HG02885 (cell line): ENCODE results near the gene CDK5RAP1.
"Not testable (repeated sequence)": the region's sequence is repeated elsewhere in the genome, so short reads cannot be mapped to it uniquely, and the experiment has no call there.

ENCODE experiments used
- ATAC-seq: cut with Tn5 transposase; IDR thresholded peaks from one replicate; pipeline ENCODE4 v1.9.1; 2021; ENCODE audit warnings: mild to moderate bottlenecking; ENCODE audit not compliant: unreplicated experiment, poor library complexity

The CDK5RAP1 gene, protein sequence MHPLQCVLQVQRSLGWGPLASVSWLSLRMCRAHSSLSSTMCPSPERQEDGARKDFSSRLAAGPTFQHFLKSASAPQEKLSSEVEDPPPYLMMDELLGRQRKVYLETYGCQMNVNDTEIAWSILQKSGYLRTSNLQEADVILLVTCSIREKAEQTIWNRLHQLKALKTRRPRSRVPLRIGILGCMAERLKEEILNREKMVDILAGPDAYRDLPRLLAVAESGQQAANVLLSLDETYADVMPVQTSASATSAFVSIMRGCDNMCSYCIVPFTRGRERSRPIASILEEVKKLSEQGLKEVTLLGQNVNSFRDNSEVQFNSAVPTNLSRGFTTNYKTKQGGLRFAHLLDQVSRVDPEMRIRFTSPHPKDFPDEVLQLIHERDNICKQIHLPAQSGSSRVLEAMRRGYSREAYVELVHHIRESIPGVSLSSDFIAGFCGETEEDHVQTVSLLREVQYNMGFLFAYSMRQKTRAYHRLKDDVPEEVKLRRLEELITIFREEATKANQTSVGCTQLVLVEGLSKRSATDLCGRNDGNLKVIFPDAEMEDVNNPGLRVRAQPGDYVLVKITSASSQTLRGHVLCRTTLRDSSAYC

DNA sequence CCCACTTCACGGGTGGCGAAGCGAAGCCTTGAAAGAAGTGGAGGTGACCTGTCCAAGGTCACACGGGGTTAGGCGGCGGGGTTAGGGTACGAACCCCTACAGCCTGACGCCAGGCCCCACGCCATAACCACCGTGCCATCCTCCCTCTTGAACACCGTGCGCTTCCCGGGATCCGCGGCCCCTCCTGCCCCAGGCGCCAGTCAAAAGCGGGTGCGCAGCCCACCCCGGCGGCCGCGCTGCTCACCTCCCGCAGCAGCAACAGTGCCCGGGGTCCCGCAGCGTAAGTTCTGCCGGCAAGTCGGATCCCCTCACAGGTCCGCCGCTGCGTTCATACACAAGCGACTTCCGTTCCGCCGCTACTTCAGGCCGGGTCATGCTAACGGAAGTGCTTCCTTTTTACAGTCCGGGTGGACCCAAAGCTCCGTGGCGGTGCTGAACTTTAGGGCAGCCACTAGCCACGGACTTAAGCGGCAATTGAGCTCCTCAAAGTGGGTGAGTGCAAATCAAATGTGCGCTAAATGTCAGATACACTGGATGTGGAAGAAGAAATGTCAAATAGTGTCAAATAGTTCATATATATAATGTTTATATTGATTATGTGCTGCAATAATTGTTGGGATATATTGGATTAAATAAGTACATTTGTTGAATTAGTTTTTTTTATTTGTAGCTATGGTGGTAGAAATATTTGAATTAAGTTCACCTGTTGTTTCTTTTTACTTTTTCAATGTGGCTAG, at the start of gene CDK5RAP1:
Gene CDK5RAP1, minus strand, starts transcription at position 336 of the 737 bp plus-strand sequence. CDS start 4,455 bp downstream, outside the sequence.
- ATAC-seq, result peak; percentile 91

DNA sequence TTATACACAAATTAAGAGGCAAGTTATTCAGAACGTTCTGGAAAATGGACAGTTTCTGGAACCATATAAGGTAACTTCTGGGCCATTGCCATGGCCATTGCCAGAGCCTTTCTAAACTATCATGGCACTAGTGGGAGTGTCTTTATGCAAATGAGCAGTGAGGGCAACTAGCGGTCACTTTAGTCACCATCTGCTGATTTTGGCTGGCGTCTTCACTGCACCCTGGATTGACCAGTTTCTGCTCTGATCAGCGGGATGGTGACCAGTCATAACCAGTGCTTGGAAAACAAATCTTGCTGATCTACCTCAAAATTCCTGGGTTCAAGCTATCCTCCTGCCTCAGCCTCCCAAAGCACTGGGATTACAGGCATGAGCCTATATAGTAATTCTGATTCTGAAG, 49.5 kb upstream of the CDK5RAP1 start:
- no peak for ATAC-seq

DNA sequence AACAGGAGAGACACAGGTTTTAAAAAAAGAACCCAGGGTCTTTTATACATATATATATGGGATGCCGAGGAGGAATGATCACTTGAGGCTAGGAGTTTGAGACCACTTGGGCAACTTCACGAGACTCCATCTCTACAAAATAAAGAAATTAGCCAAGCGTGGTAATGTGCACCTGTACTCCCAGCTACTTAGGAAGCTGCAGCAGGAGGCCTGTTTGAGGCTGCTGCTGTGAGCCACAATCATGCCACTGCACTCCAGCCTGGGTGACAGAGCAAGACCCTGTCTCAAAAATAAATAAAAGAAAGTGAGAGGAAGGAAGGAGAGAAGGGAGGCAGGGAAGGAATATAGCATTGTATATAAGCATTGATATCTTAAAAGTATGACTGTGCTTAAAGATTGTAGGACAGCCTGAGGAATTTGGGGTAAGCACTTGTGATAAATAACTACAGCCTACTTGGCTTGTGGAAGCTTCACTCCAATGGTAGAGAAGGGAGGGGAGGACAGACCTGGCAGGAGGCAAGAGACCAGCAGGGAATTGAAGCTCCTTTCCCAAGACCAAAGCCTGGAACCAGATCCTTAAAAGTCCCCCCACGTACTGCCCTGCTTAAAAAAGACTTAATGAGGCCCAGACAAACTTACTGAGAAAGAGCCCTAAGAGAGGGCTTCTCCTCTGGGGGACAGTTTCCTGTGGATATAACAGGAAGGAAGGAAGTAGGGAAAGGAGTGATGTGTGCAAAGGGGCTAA, 44.7 kb upstream of the CDK5RAP1 start:
- no peak for ATAC-seq

DNA sequence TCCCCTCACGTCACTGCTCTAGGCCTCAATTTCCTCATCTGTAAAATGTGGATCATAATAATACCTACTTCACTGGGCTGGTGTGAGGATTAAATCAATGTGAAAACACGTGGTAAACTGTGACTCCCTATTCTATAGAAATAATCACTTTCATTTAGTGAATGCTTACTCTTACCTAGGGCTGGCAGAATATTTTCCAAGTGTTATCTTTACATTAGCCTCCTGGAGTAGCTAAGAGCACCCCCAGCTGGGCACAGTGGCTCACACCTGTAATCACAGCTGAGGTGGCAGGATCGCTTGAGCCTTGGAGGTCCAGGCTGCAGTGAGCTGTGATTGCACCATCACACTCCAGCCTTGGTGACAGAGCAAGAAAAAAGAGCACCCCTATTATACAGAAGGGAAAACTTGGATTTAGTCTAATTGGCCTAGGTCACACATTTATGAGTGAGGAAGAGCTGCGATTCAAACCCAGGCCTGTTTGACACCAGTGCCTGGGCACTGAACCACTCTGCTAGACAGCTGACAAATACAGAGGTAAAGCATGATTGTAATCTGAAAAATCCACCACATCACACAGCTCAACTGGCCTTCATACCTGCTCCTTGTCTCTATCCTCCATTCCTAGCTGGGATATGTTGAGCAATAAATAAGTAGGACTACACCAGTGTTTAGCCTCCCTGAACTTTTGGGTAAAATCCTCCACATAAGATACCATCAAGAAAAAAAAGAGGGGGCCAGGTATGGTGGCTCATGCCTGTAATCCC, 43.7 kb upstream of the CDK5RAP1 start:
- no peak for ATAC-seq

GRCh38 chr20:33443512-33444239, 42.4 kb upstream of the CDK5RAP1 start, which contains the start of gene SNTA1:
SNTA1 (minus strand) TSS chr20:33443763; CDS start chr20:33443620, 143 bp downstream.
- ATAC-seq, result peak; percentile 72

- ATAC-seq, result peak; percentile 28
These were observed 41.7 kb upstream of the CDK5RAP1 start for GRCh38 chr20:33443006-33443511.

- ATAC-seq, result no peak
These were observed 41.1 kb upstream of the CDK5RAP1 start for GRCh38 chr20:33442136-33443005.

GRCh38 chr20:33441142-33441955, 40.0 kb upstream of the CDK5RAP1 start:
- no peak for ATAC-seq

- not testable (repeated sequence) for ATAC-seq
These were observed 39.2 kb upstream of the CDK5RAP1 start for GRCh38 chr20:33440562-33440961.

DNA sequence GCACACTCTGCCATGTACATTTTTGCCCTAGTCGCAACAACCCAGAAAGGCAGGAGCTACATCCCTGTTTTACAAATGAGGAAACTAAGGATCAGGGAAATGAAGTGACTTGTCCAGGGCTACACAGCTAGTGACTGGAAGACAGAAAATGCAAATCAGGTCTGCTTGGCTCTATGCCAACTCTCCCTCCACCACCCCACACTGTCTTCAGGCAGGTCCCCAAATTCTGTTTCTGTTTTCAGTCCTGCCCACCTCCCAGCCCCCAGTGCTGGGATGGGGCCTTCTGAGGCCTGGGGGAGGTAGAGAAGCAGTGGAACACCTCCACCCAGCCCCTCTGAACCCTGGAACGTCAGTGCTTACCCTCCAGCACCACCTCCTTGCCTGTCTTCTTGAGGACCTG, 37.2 kb upstream of the CDK5RAP1 start:
- ATAC-seq, result no peak

GRCh38 chr20:33437141-33437911, 36.0 kb upstream of the CDK5RAP1 start:
- ATAC-seq, result no peak

DNA sequence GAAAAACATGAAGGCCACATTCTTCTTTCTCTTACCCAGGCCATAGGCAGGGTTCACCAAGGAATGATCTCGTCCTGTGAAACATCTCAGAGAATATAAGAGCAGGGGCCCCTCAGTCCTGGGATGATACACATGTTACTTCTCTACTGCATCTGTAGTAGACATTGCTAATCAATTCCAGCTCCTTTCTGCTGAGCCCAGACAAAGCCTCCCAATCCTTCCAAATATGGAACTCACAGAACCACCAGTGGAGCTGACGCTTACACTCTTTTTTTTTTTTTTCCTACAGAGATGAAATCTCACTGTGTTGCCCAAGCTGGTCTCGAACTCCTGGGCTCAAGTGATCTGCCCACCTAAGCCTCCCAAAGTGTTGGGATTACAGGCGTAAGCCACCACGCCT, 33.1 kb upstream of the CDK5RAP1 start:
- no peak for ATAC-seq

- ATAC-seq, result no peak
These were observed 32.3 kb upstream of the CDK5RAP1 start for GRCh38 chr20:33433465-33434234.

GRCh38 chr20:33431797-33432381, 30.6 kb upstream of the CDK5RAP1 start:
- no peak for ATAC-seq

GRCh38 chr20:33423875-33424274, 22.6 kb upstream of the CDK5RAP1 start:
- ATAC-seq, result not testable (repeated sequence)
